Keratinocyte (primary cell): Measurements from ENCODE around the gene INAFM2. TPM values are rescaled to one million over a fixed set of nuclear protein-coding genes. Genes with fewer than 3 reads are reported as not detected.

Source experiments
- DNase-seq: peaks from one replicate; pipeline ENCODE4 v3.0.0-alpha.2; 2011; ENCODE audit warnings: low read depth, missing footprints, low spot score
- FAIRE-seq: peaks from 2 replicates; lab custom pipeline; 2011; peaks lifted over from hg19 to GRCh38; lab: Jason Lieb, UNC
- H2AFZ ChIP-seq: 2 replicates; pipeline ENCODE4 v1.6.0; 2012; ENCODE audit warnings: low read length, control low read depth, inconsistent platforms; ENCODE audit not compliant: control insufficient read depth
- H3K27ac ChIP-seq: 2 replicates; pipeline ENCODE4 v1.5.1; 2011; ENCODE audit warnings: low read length; ENCODE audit not compliant: control insufficient read depth, insufficient read depth
- H3K27me3 ChIP-seq: 3 replicates; pipeline ENCODE4 v1.6.0; 2011; ENCODE audit warnings: low read length; ENCODE audit not compliant: control insufficient read depth, insufficient read depth; ENCODE audit errors: extremely low read depth
- H3K36me3 ChIP-seq, 2 experiments: 2 replicates in 1 of 2; 3 replicates in 1 of 2; pipeline ENCODE4 v1.5.1; 2011; ENCODE audit warnings: low read length in 2 of 2, mild to moderate bottlenecking in 1 of 2; ENCODE audit not compliant: control insufficient read depth in 2 of 2, insufficient read depth in 2 of 2; ENCODE audit errors: extremely low read depth in 1 of 2
- H3K4me1 ChIP-seq: 3 replicates; pipeline ENCODE4 v1.5.1; 2011; ENCODE audit warnings: low read length; ENCODE audit not compliant: control insufficient read depth, insufficient read depth; ENCODE audit errors: extremely low read depth
- H3K4me2 ChIP-seq: 3 replicates; pipeline ENCODE4 v1.6.0; 2011; ENCODE audit warnings: low read depth, low read length; ENCODE audit not compliant: control insufficient read depth, insufficient read depth; ENCODE audit errors: extremely low read depth
- H3K4me3 ChIP-seq, 3 experiments: fragments of 200-600 bp in 1 of 3; sonication (generic) in 1 of 3; 2 replicates in 2 of 3; 3 replicates in 1 of 3; pipeline ENCODE4 v1.5.1; 2011 to 2016; ENCODE audit warnings: low read length in 3 of 3, mild to moderate bottlenecking in 3 of 3, control low read depth in 2 of 3, inconsistent platforms in 1 of 3, low read depth in 1 of 3, mixed read lengths in 1 of 3, mixed run types in 1 of 3, moderate library complexity in 1 of 3; ENCODE audit not compliant: control insufficient read depth in 2 of 3, insufficient read depth in 2 of 3; ENCODE audit errors: extremely low read depth in 1 of 3
- H3K79me2 ChIP-seq: 2 replicates; pipeline ENCODE4 v1.6.0; 2012; ENCODE audit warnings: low read length; ENCODE audit not compliant: control insufficient read depth, insufficient read depth
- H3K9ac ChIP-seq: 3 replicates; pipeline ENCODE4 v1.6.0; 2011; ENCODE audit warnings: low read length; ENCODE audit not compliant: control insufficient read depth, insufficient read depth; ENCODE audit errors: extremely low read depth
- H3K9me1 ChIP-seq: 3 replicates; pipeline ENCODE4 v1.6.0; 2011; ENCODE audit warnings: low read length; ENCODE audit not compliant: control insufficient read depth, insufficient read depth; ENCODE audit errors: extremely low read depth
- H3K9me3 ChIP-seq: 2 replicates; pipeline ENCODE4 v1.5.1; 2012; ENCODE audit warnings: low read depth, low read length; ENCODE audit not compliant: control insufficient read depth
- H4K20me1 ChIP-seq: 3 replicates; pipeline ENCODE4 v1.6.0; 2011; ENCODE audit warnings: low read length; ENCODE audit not compliant: control insufficient read depth, insufficient read depth; ENCODE audit errors: extremely low read depth
- CTCF ChIP-seq, 3 experiments: IDR thresholded peaks in 1 of 3; conservative IDR thresholded peaks in 1 of 3; optimal IDR thresholded peaks in 1 of 3; 2 replicates in 2 of 3; 3 replicates in 1 of 3; pipeline versions ENCODE3 to v1.5.1; 2011; ENCODE audit warnings: low read length in 3 of 3, mild to moderate bottlenecking in 3 of 3, moderate library complexity in 2 of 3, control low read depth in 1 of 3, inconsistent platforms in 1 of 3; ENCODE audit not compliant: insufficient read depth in 2 of 3; ENCODE audit errors: extremely low read depth in 1 of 3
- EZH2 ChIP-seq: IDR thresholded peaks from one replicate; pipeline ENCODE4 v1.6.1; 2012; ENCODE audit warnings: inconsistent platforms, mild to moderate bottlenecking, low read length, moderate library complexity
- dilution Hi-C: fragments of 300-500 bp; cut with MboI; formaldehyde crosslinking; loops from one replicate; pipeline ENCODE4 v1.7.0; 2020; ENCODE audit warnings: low sequenced_read_pairs; ENCODE audit not compliant: extremely low pct_ligation_motif_present
- polyA plus RNA-seq, 5 experiments: library from polyadenylated mRNA; depleted of rRNA in 3 of 5; stranded (reverse) in 3 of 5; stranded (forward) in 1 of 5; unstranded in 1 of 5; fragments of >200 nt; gene quantifications; 1 replicate in 1 of 5; 2 replicates in 3 of 5; 3 replicates in 1 of 5; pipeline versions ENCODE4 v1.2.1 to v1.2.3, GENCODE V29; 2011 to 2012; ENCODE audit warnings: missing spikeins in 2 of 5, low read depth in 1 of 5, low replicate concordance in 1 of 5

The INAFM2 gene
- polyA plus RNA-seq, 1 donor (not counting 4 experiments of a cell fraction or from before 2014, with no cell fraction given) = 15.2 TPM

GRCh38 chr15:40352281-40352901 lies 28.9 kb downstream of the INAFM2 start:
- dilution Hi-C loops = no loop called here
- Histone ChIP-seq H3K9me3 (no peaks in the 10 kb centered on the region), H3K79me2 (no peaks in the 10 kb centered on the region), H3K9ac (no peak overlapping the region), H3K27ac (no peak overlapping the region), H3K4me3 (no peak overlapping the region), H2AFZ (no peak overlapping the region), H3K27me3 (no peaks in the 10 kb centered on the region), H4K20me1 (no peaks in the 10 kb centered on the region), H3K9me1 (no peaks in the 10 kb centered on the region), H3K4me2 (no peak overlapping the region), H3K36me3 (no peaks in the 10 kb centered on the region), H3K4me1 (no peaks in the 10 kb centered on the region)
- FAIRE-seq (no peak), DNase-seq (no peak)
- TF ChIP-seq CTCF (optimal IDR thresholded peaks at IDR 0.05 in 1 of 3, IDR thresholded peaks at IDR 0.05 in 1 of 3, conservative IDR thresholded peaks at IDR 0.05 in 1 of 3; ENCODE audit: extremely low read depth in 1 of 3, insufficient read depth in 2 of 3, low read length in 3 of 3) (no peak), EZH2 (no peak)

GRCh38 chr15:40353697-40354096 lies 30.2 kb downstream of the INAFM2 start:
- FAIRE-seq = no peak
- Histone ChIP-seq H2AFZ (no peak overlapping the region), H3K9me3 (no peaks in the 10 kb centered on the region)

More at GRCh38 chr15:40353697-40354096, 30.2 kb downstream of the INAFM2 start:
- Histone ChIP-seq H3K9me1 (no peaks in the 10 kb centered on the region), H3K9ac (no peak overlapping the region), H3K4me1 (peaks cover 9% of the 10 kb centered on the region), H3K27ac (no peak overlapping the region), H3K4me3 (no peak overlapping the region), H3K79me2 (no peaks in the 10 kb centered on the region), H4K20me1 (no peaks in the 10 kb centered on the region), H3K36me3 (no peaks in the 10 kb centered on the region), H3K27me3 (no peaks in the 10 kb centered on the region), H3K4me2 (no peak overlapping the region)
- dilution Hi-C loops = no loop called here
- TF ChIP-seq CTCF (optimal IDR thresholded peaks at IDR 0.05 in 1 of 3, IDR thresholded peaks at IDR 0.05 in 1 of 3, conservative IDR thresholded peaks at IDR 0.05 in 1 of 3; ENCODE audit: extremely low read depth in 1 of 3, insufficient read depth in 2 of 3, low read length in 3 of 3) (no peak), EZH2 (no peak)
- no peak for DNase-seq
